OCI-M2 (cell line): Measurements from ENCODE around the gene CEACAM7.
"Not testable (repeated sequence)": the region's sequence is repeated elsewhere in the genome, so short reads cannot be mapped to it uniquely, and the experiment has no call there.

ENCODE experiments used
- DNase-seq: peaks from one replicate; lab custom pipeline; 2025; ENCODE audit not compliant: unreplicated experiment; lab: John Stamatoyannopoulos, UW

The CEACAM7 gene

GRCh38 chr19:41688098-41688497 lies at the start of gene CEACAM7:
Gene CEACAM7, minus strand, starts transcription at chr19:41688270. Its CDS starts 105 bp downstream, at chr19:41688165.
- no peak for DNase-seq

GRCh38 chr19:41735071-41735600 lies 47.1 kb upstream of the CEACAM7 start:
- no peak for DNase-seq

- DNase-seq = no peak
These were observed 46.5 kb upstream of the CEACAM7 start for GRCh38 chr19:41734585-41734984.

- no peak for DNase-seq
These were observed 46.1 kb upstream of the CEACAM7 start for GRCh38 chr19:41734156-41734555.

GRCh38 chr19:41726493-41726892 lies 38.4 kb upstream of the CEACAM7 start:
- no peak for DNase-seq

GRCh38 chr19:41720103-41720502 lies 32.0 kb upstream of the CEACAM7 start:
- DNase-seq = no peak

- DNase-seq = no peak
These were observed 30.7 kb upstream of the CEACAM7 start for GRCh38 chr19:41718761-41719160.

GRCh38 chr19:41714598-41714997 lies 26.5 kb upstream of the CEACAM7 start:
- DNase-seq = no peak

- DNase-seq = no peak
These were observed 23.5 kb upstream of the CEACAM7 start for GRCh38 chr19:41711376-41712261.

GRCh38 chr19:41709951-41710645 lies 22.0 kb upstream of the CEACAM7 start:
- DNase-seq = no peak

- not testable (repeated sequence) for DNase-seq
These were observed 21.4 kb upstream of the CEACAM7 start for GRCh38 chr19:41709516-41709915.

- no peak for DNase-seq
These were observed 20.4 kb upstream of the CEACAM7 start, which contains the start of gene CEACAM5 for GRCh38 chr19:41708481-41708880. Gene CEACAM5, plus strand, starts transcription at chr19:41708626. Its CDS starts 106 bp downstream, at chr19:41708732.

GRCh38 chr19:41707871-41708371 lies 19.9 kb upstream of the CEACAM7 start:
- DNase-seq = no peak

GRCh38 chr19:41707502-41707812 lies 19.4 kb upstream of the CEACAM7 start:
- no peak for DNase-seq

- DNase-seq = no peak
These were observed 18.9 kb upstream of the CEACAM7 start for GRCh38 chr19:41706741-41707501.

- no peak for DNase-seq
These were observed 17.5 kb upstream of the CEACAM7 start for GRCh38 chr19:41705393-41706174.

GRCh38 chr19:41703602-41704293 lies 15.7 kb upstream of the CEACAM7 start:
- no peak for DNase-seq

GRCh38 chr19:41702171-41702651 lies 14.1 kb upstream of the CEACAM7 start:
- no peak for DNase-seq

GRCh38 chr19:41701401-41702075 lies 13.5 kb upstream of the CEACAM7 start:
- no peak for DNase-seq
